GM12878 (cell line): ENCODE measurements around the gene CDC37. TPM values are rescaled to one million over a fixed set of nuclear protein-coding genes. Genes with fewer than 3 reads are reported as not detected.

Experiments used
- ATAC-seq: fragments of 200-7000 bp; cut with Tn5 transposase; 3 replicates; pipeline ENCODE4 v1.9.1; 2020; ENCODE audit warnings: mild to moderate bottlenecking, moderate library complexity
- BruUV-seq: library from RNA; stranded (reverse); fragments of 400-500 nt; replicated peaks from 2 replicates; lab custom pipeline; 2021; lab: Mats Ljungman, UMichigan
- CTCF ChIA-PET: fragments of 300-600 bp; sonication (Branson Sonifier 250); formaldehyde crosslinking; extraction: SDS; loops from one replicate; lab custom pipeline; 2021; ENCODE audit warnings: inconsistent platforms; lab: Yijun Ruan, JAX
- POLR2A ChIA-PET: fragments of 350-600 bp; formaldehyde crosslinking; extraction: SDS; loops from one replicate; lab custom pipeline; 2021; ENCODE audit warnings: inconsistent platforms; lab: Charles Lee
- RAD21 ChIA-PET: fragments of 300-600 bp; sonication (Branson Sonifier 250); formaldehyde crosslinking; loops from one replicate; lab custom pipeline; 2023; ENCODE audit warnings: antibody characterized with exemption; ENCODE audit not compliant: unreplicated experiment; lab: Charles Lee
- SMC1A ChIA-PET: fragments of 300-600 bp; sonication (Branson Sonifier 250); formaldehyde crosslinking; loops from one replicate; lab custom pipeline; 2023; ENCODE audit not compliant: unreplicated experiment, uncharacterized antibody; lab: Charles Lee
- DNase-seq: peaks from one replicate; pipeline ENCODE4 v3.0.0-alpha.2; 2011; ENCODE audit warnings: low read depth, low spot score
- FAIRE-seq: peaks from 3 replicates; lab custom pipeline; 2011; peaks lifted over from hg19 to GRCh38; lab: Jason Lieb, UNC
- H2AFZ ChIP-seq: 2 replicates; pipeline ENCODE4 v1.6.0; 2011; ENCODE audit warnings: low read depth, low read length, control low read depth; ENCODE audit not compliant: control insufficient read depth
- H3K27ac ChIP-seq: 2 replicates; pipeline ENCODE4 v1.5.1; 2011; ENCODE audit warnings: control low read depth; ENCODE audit not compliant: control insufficient read depth, insufficient read depth
- H3K27me3 ChIP-seq, 2 experiments: replicated peaks in 1 of 2; 2 replicates each; pipeline versions ENCODE4 v1.6.0 to v1.6.1; 2011; ENCODE audit warnings: low read length in 1 of 2; ENCODE audit not compliant: control insufficient read depth in 2 of 2, insufficient read depth in 2 of 2
- H3K36me3 ChIP-seq, 2 experiments: 2 replicates each; pipeline ENCODE4 v1.5.1; 2011; ENCODE audit warnings: low read length in 1 of 2; ENCODE audit not compliant: control insufficient read depth in 2 of 2, insufficient read depth in 2 of 2
- H3K4me1 ChIP-seq: 2 replicates; pipeline ENCODE4 v1.6.1; 2011; ENCODE audit warnings: mild to moderate bottlenecking, low read length, moderate library complexity, mixed read lengths; ENCODE audit not compliant: control insufficient read depth, insufficient read depth
- H3K4me2 ChIP-seq: 2 replicates; pipeline ENCODE4 v1.6.0; 2011; ENCODE audit warnings: control low read depth; ENCODE audit not compliant: control insufficient read depth, insufficient read depth
- H3K4me3 ChIP-seq: fragments of 200-600 bp; sonication (generic); 2 replicates; pipeline ENCODE4 v1.5.1; 2016
- H3K79me2 ChIP-seq: 2 replicates; pipeline ENCODE4 v1.6.0; 2011; ENCODE audit warnings: low read length; ENCODE audit not compliant: control insufficient read depth, insufficient read depth
- H3K9ac ChIP-seq: 2 replicates; pipeline ENCODE4 v1.8.0; 2011; ENCODE audit warnings: low read length, control low read depth, mixed read lengths; ENCODE audit not compliant: control insufficient read depth, insufficient read depth
- H3K9me3 ChIP-seq: replicated peaks from 3 replicates; pipeline ENCODE4 v1.5.1; 2011; ENCODE audit warnings: mild to moderate bottlenecking, low read length; ENCODE audit not compliant: control insufficient read depth, insufficient read depth
- H4K20me1 ChIP-seq: 2 replicates; pipeline ENCODE4 v1.6.0; 2011; ENCODE audit not compliant: control insufficient read depth, insufficient read depth
- STAT1 ChIP-seq: fragments of 450-650 bp; conservative IDR thresholded peaks from 2 replicates; pipeline ENCODE4 v1.6.1; 2014; ENCODE audit warnings: antibody characterized with exemption, mild to moderate bottlenecking
- SUPT20H ChIP-seq: IDR thresholded peaks from 2 replicates; pipeline ENCODE4 v1.6.1; 2011; ENCODE audit warnings: low read depth, mild to moderate bottlenecking, low read length, moderate library complexity, borderline replicate concordance; ENCODE audit not compliant: control insufficient read depth
- ZNF24 ChIP-seq: fragments of 450-650 bp; IDR thresholded peaks from 2 replicates; pipeline ENCODE4 v1.6.1; 2017; ENCODE audit warnings: antibody characterized with exemption, mild to moderate bottlenecking
- WGBS: methylation state at CpG from one replicate; pipeline ENCODE4 v1.1.6; 2016; ENCODE audit warnings: low lambda C conversion rate; ENCODE audit not compliant: insufficient replicate concordance, insufficient coverage; ENCODE audit errors: missing lambda C conversion rate; 5-methylcytosine and 5-hydroxymethylcytosine counted together
- in situ Hi-C: fragments of 300-500 bp; cut with MboI; formaldehyde crosslinking; loops from 9 replicates; pipeline ENCODE4 v1.14.3; 2018; ENCODE audit warnings: mixed read lengths
- intact Hi-C: fragments of 100-400 bp; cut with micrococcal nuclease; formaldehyde crosslinking; loops from one replicate; pipeline ENCODE4 v1.14.2; 2022; ENCODE audit not compliant: unreplicated experiment
- polyA plus RNA-seq, 11 experiments: library from polyadenylated mRNA; depleted of rRNA in 4 of 11; unstranded in 6 of 11; stranded (reverse) in 5 of 11; fragments of >200 nt; fragmentation: Nextera tagmentation in 4 of 11; fragmentation: Illumina TruSeq in 1 of 11; extraction: Ambion mirVana in 4 of 11; extraction: Trizol in 1 of 11; gene quantifications; 1 replicate in 1 of 11; 2 replicates in 10 of 11; pipeline versions ENCODE4 v1.2.1 to v1.2.3, GENCODE V29; 2011 to 2016; ENCODE audit warnings: inconsistent platforms in 2 of 11, missing spikeins in 2 of 11, low read depth in 1 of 11
- total RNA-seq, 4 experiments: library from RNA; depleted of rRNA in 3 of 4; stranded (reverse); fragments of >200 nt in 3 of 4; fragmentation: Illumina TruSeq in 1 of 4; extraction: Trizol in 1 of 4; gene quantifications; 2 replicates each; pipeline versions ENCODE4 v1.2.1 to v1.2.3, GENCODE V29; 2013 to 2021
- TF ChIP-seq, protein P1 (sequence below): fragments of 450-650 bp; IDR thresholded peaks from 2 replicates; pipeline ENCODE4 v1.6.1; 2016; ENCODE audit warnings: mild to moderate bottlenecking, moderate library complexity, borderline replicate concordance

Gene CDC37
- total and polyA plus RNA-seq, 10 of the 15 experiments (the other 5 are each of a cell fraction or from before 2014, with no cell fraction given) = 4.7 to 265 (median 176) TPM

- Histone ChIP-seq H3K4me2 (no peak overlapping the region), H3K27me3 (no peaks in the 10 kb centered on the region), H3K9me3 (no peaks in the 10 kb centered on the region), H3K9ac (no peak overlapping the region), H3K4me3 (no peak overlapping the region), H3K79me2 (no peaks in the 10 kb centered on the region; the same call in 1 of the 2 replicates), H3K36me3 (peaks cover 5 to 28% of the 10 kb centered on the region in 2 experiments; a peak in 3 of 4 replicates), H4K20me1 (no peaks in the 10 kb centered on the region), H3K27ac (no peak overlapping the region), H2AFZ (no peak overlapping the region), H3K4me1 (peaks cover under 1% of the 10 kb centered on the region; the same call in 1 of the 2 replicates)
- intact Hi-C loops (no loop called here), in situ Hi-C loops (no loop called here)
- DNase-seq (no peak), ATAC-seq (no peak), FAIRE-seq (no peak)
- RAD21 ChIA-PET = interaction anchor here (1.0 to 4.1 kb wide), 3 partner anchors 122 to 133 kb away, joined by 4 to 49 read pairs (median 40); partner anchors contain the start of gene ICAM1
- no TSS peak for BruUV-seq
- SMC1A ChIA-PET = interaction anchor here (0.6 to 3.2 kb wide), 7 partner anchors 9 to 134 kb away, joined by 3 to 35 read pairs (median 4); partner anchors contain the start of gene ICAM1
- POLR2A ChIA-PET = interaction anchor here (0.6 to 0.9 kb wide), 3 partner anchors 12 to 879 kb away, joined by 3 to 4 read pairs (median 3); partner anchors contain the start of gene TYK2
- TF ChIP-seq, protein P1, sequence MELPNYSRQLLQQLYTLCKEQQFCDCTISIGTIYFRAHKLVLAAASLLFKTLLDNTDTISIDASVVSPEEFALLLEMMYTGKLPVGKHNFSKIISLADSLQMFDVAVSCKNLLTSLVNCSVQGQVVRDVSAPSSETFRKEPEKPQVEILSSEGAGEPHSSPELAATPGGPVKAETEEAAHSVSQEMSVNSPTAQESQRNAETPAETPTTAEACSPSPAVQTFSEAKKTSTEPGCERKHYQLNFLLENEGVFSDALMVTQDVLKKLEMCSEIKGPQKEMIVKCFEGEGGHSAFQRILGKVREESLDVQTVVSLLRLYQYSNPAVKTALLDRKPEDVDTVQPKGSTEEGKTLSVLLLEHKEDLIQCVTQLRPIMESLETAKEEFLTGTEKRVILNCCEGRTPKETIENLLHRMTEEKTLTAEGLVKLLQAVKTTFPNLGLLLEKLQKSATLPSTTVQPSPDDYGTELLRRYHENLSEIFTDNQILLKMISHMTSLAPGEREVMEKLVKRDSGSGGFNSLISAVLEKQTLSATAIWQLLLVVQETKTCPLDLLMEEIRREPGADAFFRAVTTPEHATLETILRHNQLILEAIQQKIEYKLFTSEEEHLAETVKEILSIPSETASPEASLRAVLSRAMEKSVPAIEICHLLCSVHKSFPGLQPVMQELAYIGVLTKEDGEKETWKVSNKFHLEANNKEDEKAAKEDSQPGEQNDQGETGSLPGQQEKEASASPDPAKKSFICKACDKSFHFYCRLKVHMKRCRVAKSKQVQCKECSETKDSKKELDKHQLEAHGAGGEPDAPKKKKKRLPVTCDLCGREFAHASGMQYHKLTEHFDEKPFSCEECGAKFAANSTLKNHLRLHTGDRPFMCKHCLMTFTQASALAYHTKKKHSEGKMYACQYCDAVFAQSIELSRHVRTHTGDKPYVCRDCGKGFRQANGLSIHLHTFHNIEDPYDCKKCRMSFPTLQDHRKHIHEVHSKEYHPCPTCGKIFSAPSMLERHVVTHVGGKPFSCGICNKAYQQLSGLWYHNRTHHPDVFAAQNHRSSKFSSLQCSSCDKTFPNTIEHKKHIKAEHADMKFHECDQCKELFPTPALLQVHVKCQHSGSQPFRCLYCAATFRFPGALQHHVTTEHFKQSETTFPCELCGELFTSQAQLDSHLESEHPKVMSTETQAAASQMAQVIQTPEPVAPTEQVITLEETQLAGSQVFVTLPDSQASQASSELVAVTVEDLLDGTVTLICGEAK = peak; percentile 70; the same call in 1 of the 2 replicates
- no peak for TF ChIP-seq ZNF24
- TF ChIP-seq SUPT20H = no peak
- TF ChIP-seq STAT1 = no peak
- 73% methylated on average over 6 of the region's 6 CpGs for WGBS
- CTCF ChIA-PET = interaction anchor here (0.7 to 4.9 kb wide), 10 partner anchors 8 to 133 kb away, joined by 3 to 89 read pairs (median 4); partner anchors contain the start of genes CDC37 and ICAM1
Observed at GRCh38 chr19:10392120-10392519, 11.2 kb downstream of the CDC37 start.
